Measurements from ENCODE around the gene DIAPH2.

DIAPH2 gene

DNA sequence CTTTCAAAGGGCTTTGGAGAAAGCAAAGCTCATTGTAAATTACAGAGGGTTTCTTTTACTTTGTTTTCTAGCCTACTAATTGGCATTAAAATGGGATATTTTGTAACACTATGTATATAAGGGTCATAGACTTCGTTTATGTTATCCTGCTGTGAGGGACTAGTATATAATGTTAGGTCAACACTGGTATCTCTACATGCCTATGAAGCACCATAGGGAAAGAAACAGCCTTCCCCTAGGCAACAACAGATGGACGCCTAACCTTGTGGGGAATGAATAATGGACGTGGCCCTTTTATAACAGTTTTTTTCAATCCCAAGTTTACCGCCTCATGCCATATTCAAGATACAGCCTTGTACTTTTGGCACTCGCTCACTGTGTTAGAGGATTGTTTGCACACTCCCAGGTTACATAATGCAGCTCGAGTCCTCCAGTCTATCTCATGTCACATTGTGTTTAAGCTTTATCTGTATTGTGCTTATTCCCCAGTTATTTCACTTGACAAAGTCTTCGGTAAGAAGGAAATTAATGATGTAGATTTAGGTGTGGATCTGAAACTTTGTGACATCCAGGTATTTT lies 910.1 kb downstream of the DIAPH2 start:
- H3K4me3 ChIP-seq (replicated peaks; ENCODE audit: low read depth, low read length): no peak overlapping the region
- DNase-seq (ENCODE audit: extremely low read depth, low read depth): no peak
- TF ChIP-seq, protein P1, sequence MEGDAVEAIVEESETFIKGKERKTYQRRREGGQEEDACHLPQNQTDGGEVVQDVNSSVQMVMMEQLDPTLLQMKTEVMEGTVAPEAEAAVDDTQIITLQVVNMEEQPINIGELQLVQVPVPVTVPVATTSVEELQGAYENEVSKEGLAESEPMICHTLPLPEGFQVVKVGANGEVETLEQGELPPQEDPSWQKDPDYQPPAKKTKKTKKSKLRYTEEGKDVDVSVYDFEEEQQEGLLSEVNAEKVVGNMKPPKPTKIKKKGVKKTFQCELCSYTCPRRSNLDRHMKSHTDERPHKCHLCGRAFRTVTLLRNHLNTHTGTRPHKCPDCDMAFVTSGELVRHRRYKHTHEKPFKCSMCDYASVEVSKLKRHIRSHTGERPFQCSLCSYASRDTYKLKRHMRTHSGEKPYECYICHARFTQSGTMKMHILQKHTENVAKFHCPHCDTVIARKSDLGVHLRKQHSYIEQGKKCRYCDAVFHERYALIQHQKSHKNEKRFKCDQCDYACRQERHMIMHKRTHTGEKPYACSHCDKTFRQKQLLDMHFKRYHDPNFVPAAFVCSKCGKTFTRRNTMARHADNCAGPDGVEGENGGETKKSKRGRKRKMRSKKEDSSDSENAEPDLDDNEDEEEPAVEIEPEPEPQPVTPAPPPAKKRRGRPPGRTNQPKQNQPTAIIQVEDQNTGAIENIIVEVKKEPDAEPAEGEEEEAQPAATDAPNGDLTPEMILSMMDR (IDR thresholded peaks at IDR 0.05; ENCODE audit: low read depth, low read length, missing control alignments): no peak

DNA sequence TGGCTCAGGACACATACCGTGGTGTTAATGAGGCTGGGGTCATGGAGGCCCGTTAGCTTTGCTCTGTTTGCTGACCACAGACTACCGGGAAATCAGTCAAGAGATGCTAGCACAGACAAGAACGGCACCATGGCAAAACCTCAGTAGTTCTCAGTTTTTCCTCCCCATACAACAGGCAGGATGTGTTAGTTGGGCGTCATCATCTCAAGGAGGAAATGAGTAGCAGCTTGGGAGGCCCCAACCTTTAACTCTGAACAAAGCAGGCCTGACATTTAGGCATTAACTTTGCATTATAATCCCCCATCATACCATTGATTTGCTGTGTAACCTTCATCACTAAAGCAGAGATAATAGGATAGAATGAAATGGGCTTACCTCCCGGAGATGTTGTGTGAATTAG lies 913.3 kb downstream of the DIAPH2 start:
- no peak for DNase-seq (ENCODE audit: extremely low read depth, low read depth)
- no peak overlapping the region for H3K4me3 ChIP-seq (replicated peaks; ENCODE audit: low read depth, low read length)
- TF ChIP-seq, protein P1 (IDR thresholded peaks at IDR 0.05; ENCODE audit: low read depth, low read length, missing control alignments): no peak

DNA sequence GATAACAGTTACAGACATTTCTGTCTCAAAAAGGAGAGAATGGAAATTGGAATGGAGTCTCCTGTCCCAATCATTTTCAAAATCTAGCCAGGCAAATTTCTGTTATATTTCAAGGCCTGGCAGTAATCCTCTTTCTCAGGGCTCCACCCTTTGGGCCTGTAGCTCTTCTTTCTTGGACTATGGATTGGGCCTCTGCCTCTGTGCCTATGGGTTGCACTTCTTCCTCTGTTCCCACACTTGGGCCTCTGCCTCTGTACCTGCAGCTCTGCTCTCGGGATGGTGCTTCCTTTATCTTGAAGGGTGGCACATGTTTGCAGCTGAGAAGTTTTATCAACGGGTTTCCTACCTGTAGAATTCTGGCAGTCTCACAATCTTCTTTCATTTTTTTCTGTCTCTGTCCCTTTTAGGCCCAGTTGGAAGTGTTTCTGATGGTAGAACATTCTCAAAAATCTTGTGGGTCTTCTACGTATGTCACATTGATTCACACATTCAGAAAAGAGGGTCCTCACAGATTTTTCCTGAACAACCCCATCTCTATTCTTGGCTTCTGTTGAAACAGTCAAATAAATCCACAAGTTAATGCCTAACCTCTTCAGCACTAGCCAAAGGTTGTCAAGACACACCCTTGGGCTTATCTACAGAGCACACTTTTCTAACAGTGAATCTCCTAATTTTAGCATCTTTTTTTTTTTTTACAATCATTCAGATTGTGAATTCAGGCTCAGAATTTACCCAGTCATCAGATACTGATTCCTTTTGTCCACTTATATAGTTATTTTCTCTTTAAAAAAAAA lies 918.0 kb downstream of the DIAPH2 start:
- TF ChIP-seq, protein P1 (IDR thresholded peaks at IDR 0.05; ENCODE audit: low read depth, low read length, missing control alignments): no peak
- H3K4me3 ChIP-seq (replicated peaks; ENCODE audit: low read depth, low read length): no peak overlapping the region
- DNase-seq (ENCODE audit: extremely low read depth, low read depth): no peak

DNA sequence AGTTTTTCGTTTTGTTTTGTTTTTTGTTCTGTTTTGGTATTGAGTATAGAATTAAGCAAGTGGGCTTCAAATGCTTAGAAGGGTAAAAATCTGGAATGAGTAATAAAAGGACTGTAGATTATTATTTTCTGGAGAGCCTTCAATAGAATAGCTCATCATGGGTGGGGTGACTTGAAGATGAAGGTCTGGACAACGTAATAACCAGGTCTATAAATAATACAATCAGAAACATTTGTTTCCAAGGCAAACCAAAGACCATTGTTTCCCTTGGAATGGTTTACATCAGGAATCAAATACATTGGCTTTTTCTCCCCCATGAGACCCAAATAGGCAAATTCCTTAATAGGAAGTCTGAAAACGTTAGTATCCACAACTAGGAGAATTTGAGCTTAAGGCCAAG lies 920.6 kb downstream of the DIAPH2 start:
- H3K4me3 ChIP-seq (replicated peaks; ENCODE audit: low read depth, low read length): no peak overlapping the region
- TF ChIP-seq, protein P1 (IDR thresholded peaks at IDR 0.05; ENCODE audit: low read depth, low read length, missing control alignments): no peak
- DNase-seq (ENCODE audit: extremely low read depth, low read depth): no peak

DNA sequence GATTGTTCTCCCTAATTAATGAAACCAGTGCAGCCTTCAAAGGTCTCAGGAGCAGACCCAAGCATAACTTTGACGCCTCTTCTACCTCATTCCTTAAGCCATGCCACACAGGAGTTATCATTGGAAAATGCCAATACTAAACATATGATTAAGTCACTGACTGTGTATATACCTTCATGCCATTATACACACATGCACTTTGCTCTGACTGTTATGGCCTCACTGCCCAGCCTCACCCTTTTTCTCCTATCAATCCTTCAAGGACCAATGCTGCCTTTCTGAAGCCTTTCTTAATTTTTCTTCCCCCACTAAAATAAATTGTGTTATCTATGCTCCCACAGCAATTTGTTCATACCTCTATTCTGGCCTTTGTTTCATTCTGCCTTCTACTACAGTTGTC lies 924.7 kb downstream of the DIAPH2 start:
- H3K4me3 ChIP-seq (replicated peaks; ENCODE audit: low read depth, low read length): no peak overlapping the region
- DNase-seq (ENCODE audit: extremely low read depth, low read depth): no peak
- TF ChIP-seq, protein P1 (IDR thresholded peaks at IDR 0.05; ENCODE audit: low read depth, low read length, missing control alignments): no peak

DNA sequence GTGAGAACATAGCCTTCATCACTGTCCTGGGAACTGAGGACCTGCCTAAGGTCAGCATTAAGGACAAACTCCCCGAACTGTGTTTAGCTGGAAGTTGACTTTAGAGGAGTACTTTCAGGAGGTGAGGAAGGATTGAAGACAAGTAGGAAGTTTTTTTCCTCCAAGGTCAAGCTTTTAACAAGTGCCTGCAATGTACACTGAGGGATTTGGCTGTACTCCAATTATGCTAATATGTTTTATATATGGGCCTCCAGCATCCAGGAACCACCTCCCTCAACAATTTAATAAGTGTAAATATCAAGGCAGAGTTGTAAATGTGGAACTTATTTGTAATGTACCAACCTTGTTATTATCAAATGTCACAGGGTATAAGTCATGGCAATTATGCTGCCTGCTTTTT lies 925.3 kb downstream of the DIAPH2 start:
- H3K4me3 ChIP-seq (replicated peaks; ENCODE audit: low read depth, low read length): no peak overlapping the region
- TF ChIP-seq, protein P1 (IDR thresholded peaks at IDR 0.05; ENCODE audit: low read depth, low read length, missing control alignments): no peak
- no peak for DNase-seq (ENCODE audit: extremely low read depth, low read depth)

Data from HFF-Myc (cell line).